GM12892 (cell line): ENCODE measurements around the gene ABT1.

Experiments used
- POLR2A ChIP-seq: IDR thresholded peaks from 2 replicates; pipeline ENCODE4 v1.6.1; 2011; ENCODE audit warnings: low read depth, low read length, control low read depth
- POLR2AphosphoS5 ChIP-seq: IDR thresholded peaks from 2 replicates; pipeline ENCODE4 v1.6.1; 2011; ENCODE audit warnings: low read depth, low read length, control low read depth

GRCh38 chr6:26646074-26646473 is 49.3 kb downstream of the ABT1 start:
- TF ChIP-seq POLR2A (no peak), POLR2AphosphoS5 (no peak)
